NCI-H526 treated with DMSO at 0.1 percent for 48 hours (cell line): Measurements from ENCODE around the gene ASB13.
"Not testable (repeated sequence)": the region's sequence is repeated elsewhere in the genome, so short reads cannot be mapped to it uniquely, and the experiment has no call there.

Experiments
- DNase-seq: peaks from one replicate; lab custom pipeline; 2025; lab: John Stamatoyannopoulos, UW

The ASB13 gene

GRCh38 chr10:5623081-5623748 is 43.2 kb downstream of the ASB13 start:
- DNase-seq: peak; percentile 40

- DNase-seq: no peak
Measured at GRCh38 chr10:5622186-5622960, 44.0 kb downstream of the ASB13 start.

GRCh38 chr10:5621371-5621770 is 45.0 kb downstream of the ASB13 start:
- DNase-seq: not testable (repeated sequence)

GRCh38 chr10:5620966-5621365 is 45.4 kb downstream of the ASB13 start:
- no peak for DNase-seq

- no peak for DNase-seq
Measured at GRCh38 chr10:5620223-5620721, 46.1 kb downstream of the ASB13 start.

- no peak for DNase-seq
Measured at GRCh38 chr10:5619362-5620211, 46.8 kb downstream of the ASB13 start.

- DNase-seq: no peak
Measured at GRCh38 chr10:5618829-5619228, 47.6 kb downstream of the ASB13 start.

GRCh38 chr10:5618042-5618441 is 48.4 kb downstream of the ASB13 start:
- no peak for DNase-seq

- DNase-seq: no peak
Measured at GRCh38 chr10:5617521-5617920, 48.9 kb downstream of the ASB13 start.

GRCh38 chr10:5616836-5617235 is 49.6 kb downstream of the ASB13 start:
- no peak for DNase-seq

GRCh38 chr10:5616046-5616445 is 50.3 kb downstream of the ASB13 start:
- no peak for DNase-seq

- no peak for DNase-seq
Measured at GRCh38 chr10:5615316-5615715, 51.1 kb downstream of the ASB13 start.

- DNase-seq: no peak
Measured at GRCh38 chr10:5614155-5614721, 52.2 kb downstream of the ASB13 start.

- DNase-seq: no peak
Measured at GRCh38 chr10:5613481-5614154, 52.8 kb downstream of the ASB13 start.

GRCh38 chr10:5611899-5612680 is 54.3 kb downstream of the ASB13 start:
- no peak for DNase-seq

GRCh38 chr10:5609952-5610616 is 56.3 kb downstream of the ASB13 start:
- DNase-seq: no peak

- DNase-seq: no peak
Measured at GRCh38 chr10:5608608-5609220, 57.7 kb downstream of the ASB13 start.

- DNase-seq: no peak
Measured at GRCh38 chr10:5607594-5607993, 58.8 kb downstream of the ASB13 start.

GRCh38 chr10:5606864-5607263 is 59.5 kb downstream of the ASB13 start:
- DNase-seq: no peak

- no peak for DNase-seq
Measured at GRCh38 chr10:5606321-5606720, 60.1 kb downstream of the ASB13 start.
